HepG2 (cell line): ENCODE data around the gene PMVK. TPM values are rescaled to one million over a fixed set of nuclear protein-coding genes. Genes with fewer than 3 reads are reported as not detected.

ENCODE experiments used
- CBX2 ChIP-seq, 2 experiments: fragments of 200-600 bp in 1 of 2; sonication (generic); formaldehyde crosslinking in 1 of 2; IDR thresholded peaks; 2 replicates each; pipeline versions ENCODE4 v1.7.0 to v1.8.1; 2018 to 2022; ENCODE audit warnings: low read depth in 2 of 2, low read length in 1 of 2, mild to moderate bottlenecking in 1 of 2, missing genetic modification reagents in 1 of 2
- DDIT3 ChIP-seq: sonication (generic); formaldehyde crosslinking; IDR thresholded peaks from 2 replicates; pipeline ENCODE4 v1.4.0; 2020; ENCODE audit warnings: mild to moderate bottlenecking, missing genetic modification reagents
- DZIP1 ChIP-seq: sonication (generic); formaldehyde crosslinking; IDR thresholded peaks from 2 replicates; pipeline ENCODE4 v1.5.0; 2020; ENCODE audit warnings: mild to moderate bottlenecking, missing genetic modification reagents
- EHMT2 ChIP-seq: fragments of 200-600 bp; sonication (generic); IDR thresholded peaks from 2 replicates; pipeline ENCODE4 v1.7.0; 2017; ENCODE audit warnings: antibody characterized with exemption, low read depth, low read length, borderline replicate concordance
- FOXM1 ChIP-seq: sonication (generic); formaldehyde crosslinking; IDR thresholded peaks from 2 replicates; pipeline ENCODE4 v1.5.0; 2020; ENCODE audit warnings: missing genetic modification reagents
- GLI4 ChIP-seq: sonication (generic); formaldehyde crosslinking; IDR thresholded peaks from 2 replicates; pipeline ENCODE4 v1.5.1; 2020; ENCODE audit warnings: missing genetic modification reagents, mild to moderate bottlenecking, moderate library complexity, borderline replicate concordance
- HCFC1 ChIP-seq: fragments of 150-350 bp; IDR thresholded peaks from 2 replicates; pipeline ENCODE4 v1.6.1; 2014; ENCODE audit warnings: low read depth, low read length
- HIVEP1 ChIP-seq: sonication (generic); formaldehyde crosslinking; IDR thresholded peaks from 2 replicates; pipeline ENCODE4 v1.4.0; 2020; ENCODE audit warnings: mild to moderate bottlenecking, missing genetic modification reagents
- JDP2 ChIP-seq: sonication (generic); formaldehyde crosslinking; IDR thresholded peaks from 2 replicates; pipeline ENCODE4 v1.8.1; 2022; ENCODE audit warnings: missing genetic modification reagents, borderline replicate concordance
- PCBP2 ChIP-seq: fragments of 200-400 bp; formaldehyde crosslinking; optimal IDR thresholded peaks from 2 replicates; pipeline ENCODE3; 2018; ENCODE audit warnings: low read length, low read depth; ENCODE audit not compliant: poor library complexity, severe bottlenecking
- SALL1 ChIP-seq: sonication (generic); formaldehyde crosslinking; IDR thresholded peaks from 2 replicates; pipeline ENCODE4 v1.8.0; 2022; ENCODE audit warnings: mild to moderate bottlenecking, missing genetic modification reagents
- ZNF232 ChIP-seq: sonication (generic); formaldehyde crosslinking; IDR thresholded peaks from 2 replicates; pipeline ENCODE4 v1.4.0; 2020; ENCODE audit warnings: missing genetic modification reagents, borderline replicate concordance
- ZNF280B ChIP-seq: sonication (generic); formaldehyde crosslinking; IDR thresholded peaks from 2 replicates; pipeline ENCODE4 v1.5.0; 2020; ENCODE audit warnings: missing genetic modification reagents, mild to moderate bottlenecking, borderline replicate concordance
- ZNF446 ChIP-seq: sonication (generic); formaldehyde crosslinking; IDR thresholded peaks from 2 replicates; pipeline ENCODE4 v1.5.0; 2020; ENCODE audit warnings: mild to moderate bottlenecking, missing genetic modification reagents
- ZNF512 ChIP-seq: sonication (generic); formaldehyde crosslinking; IDR thresholded peaks from 2 replicates; pipeline ENCODE4 v1.4.0; 2020; ENCODE audit warnings: mild to moderate bottlenecking, missing genetic modification reagents
- ZNF512B ChIP-seq: sonication (generic); formaldehyde crosslinking; IDR thresholded peaks from 2 replicates; pipeline ENCODE4 v1.5.1; 2020; ENCODE audit warnings: missing genetic modification reagents, mild to moderate bottlenecking, borderline replicate concordance
- ZNF713 ChIP-seq: sonication (generic); formaldehyde crosslinking; IDR thresholded peaks from 2 replicates; pipeline ENCODE4 v1.4.0; 2020; ENCODE audit warnings: mild to moderate bottlenecking, missing genetic modification reagents
- ZNF766 ChIP-seq: sonication (generic); formaldehyde crosslinking; IDR thresholded peaks from 2 replicates; pipeline ENCODE4 v1.5.0; 2020; ENCODE audit warnings: missing genetic modification reagents, borderline replicate concordance
- ZNF775 ChIP-seq: sonication (generic); formaldehyde crosslinking; IDR thresholded peaks from 2 replicates; pipeline ENCODE4 v1.4.0; 2020; ENCODE audit warnings: missing genetic modification reagents, mild to moderate bottlenecking, moderate library complexity, borderline replicate concordance
- ZNF788 ChIP-seq: sonication (generic); formaldehyde crosslinking; IDR thresholded peaks from 2 replicates; pipeline ENCODE4 v1.5.0; 2020; ENCODE audit warnings: mild to moderate bottlenecking, missing genetic modification reagents, borderline replicate concordance
- polyA plus RNA-seq, 8 experiments: library from polyadenylated mRNA; depleted of rRNA in 3 of 8; stranded (reverse) in 7 of 8; unstranded in 1 of 8; fragments of >200 nt; fragmentation: Illumina TruSeq in 4 of 8; extraction: Trizol in 4 of 8; gene quantifications; 2 replicates each; pipeline versions ENCODE4 v1.2.1 to v1.2.3, GENCODE V29; 2011 to 2016; ENCODE audit warnings: low read depth in 4 of 8, missing spikeins in 1 of 8, mixed read lengths in 1 of 8; ENCODE audit not compliant: insufficient read depth in 1 of 8
- total RNA-seq, 5 experiments: library from RNA; depleted of rRNA; stranded (reverse); fragments of >200 nt; fragmentation: Illumina TruSeq; extraction: Trizol; gene quantifications; 2 replicates each; pipeline ENCODE4 v1.2.3, GENCODE V29; 2016; ENCODE audit warnings: low read depth in 1 of 5

PMVK gene
- total and polyA plus RNA-seq, 2 of the 13 experiments (the other 11 are each of a cell fraction or from before 2014, with no cell fraction given), result 3.9 to 12.6 TPM

GRCh38 chr1:154936555-154937084 lies at the start of gene PMVK (continued):
- TF ChIP-seq ZNF280B (CRISPR knock-in tag), result peak; percentile 100
- TF ChIP-seq FOXM1, result 0 out of 2 replicates have a peak, but pooled peaks have one; percentile 69
- TF ChIP-seq ZNF446 (CRISPR knock-in tag), result peak; percentile 97
- no peak for TF ChIP-seq ZNF512
- 0 out of 2 replicates have a peak, but pooled peaks have one; percentile 81 for TF ChIP-seq ZNF713
- peak; percentile 87; the same call in 1 of the 2 replicates for TF ChIP-seq GLI4 (CRISPR knock-in tag)
- TF ChIP-seq ZNF766, result peak; percentile 98
- TF ChIP-seq JDP2, result peak; percentile 94
- TF ChIP-seq DZIP1 (CRISPR knock-in tag), result peak; percentile 99
- no peak; the same call in 1 of the 2 replicates for TF ChIP-seq DDIT3 (CRISPR knock-in tag)
- peak; percentile 99 for TF ChIP-seq SALL1
- no peak for TF ChIP-seq HCFC1
- TF ChIP-seq ZNF512B (CRISPR knock-in tag), result peak; percentile 94
- TF ChIP-seq CBX2 (IDR thresholded peaks at IDR 0.05; ENCODE audit: low read depth, low read length), result no peak
- no peak for TF ChIP-seq CBX2 (CRISPR knock-in tag; IDR thresholded peaks at IDR 0.05; ENCODE audit: low read depth)
- peak; percentile 93 for TF ChIP-seq ZNF788 (CRISPR knock-in tag)
- peak; percentile 98 for TF ChIP-seq HIVEP1
- peak; percentile 99 for TF ChIP-seq ZNF232 (CRISPR knock-in tag)
- TF ChIP-seq PCBP2, result no peak
- TF ChIP-seq EHMT2, result peak; percentile 24; the same call in 1 of the 2 replicates
- TF ChIP-seq ZNF775 (CRISPR knock-in tag), result peak; percentile 96
